ENCODE results near the gene KDM2B.

KDM2B gene

DNA sequence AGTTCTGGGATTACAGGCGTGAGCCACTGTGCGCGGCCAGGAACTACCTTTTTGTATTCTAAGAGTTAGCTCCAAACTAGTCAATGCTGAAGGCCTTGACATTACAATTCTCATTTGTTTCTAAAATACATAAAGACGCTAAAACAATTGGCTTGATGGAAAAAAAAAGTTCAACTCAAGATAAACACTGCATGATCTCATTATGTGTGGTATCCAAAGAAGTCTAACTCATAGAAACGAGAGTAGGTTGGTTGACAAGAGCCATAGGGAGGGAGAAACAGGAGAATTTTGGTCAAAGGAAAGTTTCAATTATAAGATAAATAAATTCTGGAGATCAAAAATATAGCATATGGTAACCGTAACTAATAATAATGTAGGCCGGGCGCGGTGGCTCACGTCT is 200.9 kb downstream of the KDM2B start:
- no peak overlapping the region for H3K9ac ChIP-seq (ENCODE audit: low read length)
- H3K9me3 ChIP-seq (replicated peaks; ENCODE audit: insufficient read depth, low read length), result no peaks in the 10 kb centered on the region
- H3K4me1 ChIP-seq (ENCODE audit: low read length), result no peaks in the 10 kb centered on the region

More for the DNA sequence above, 200.9 kb downstream of the KDM2B start:
- H3K4me3 ChIP-seq (ENCODE audit: low read length), result no peak overlapping the region
- no peak for DNase-seq
- H3K36me3 ChIP-seq (replicated peaks; ENCODE audit: insufficient read depth, low read length), result no peaks in the 10 kb centered on the region
- H3K9me2 ChIP-seq (replicated peaks; ENCODE audit: insufficient read depth, low read length), result no peaks in the 10 kb centered on the region
- no peaks in the 10 kb centered on the region for H4K20me1 ChIP-seq (ENCODE audit: insufficient read depth, low read length)
- H3K79me2 ChIP-seq (ENCODE audit: low read length), result no peaks in the 10 kb centered on the region
- H3K4me2 ChIP-seq (ENCODE audit: low read depth, low read length), result no peak overlapping the region
- TF ChIP-seq, protein P1, sequence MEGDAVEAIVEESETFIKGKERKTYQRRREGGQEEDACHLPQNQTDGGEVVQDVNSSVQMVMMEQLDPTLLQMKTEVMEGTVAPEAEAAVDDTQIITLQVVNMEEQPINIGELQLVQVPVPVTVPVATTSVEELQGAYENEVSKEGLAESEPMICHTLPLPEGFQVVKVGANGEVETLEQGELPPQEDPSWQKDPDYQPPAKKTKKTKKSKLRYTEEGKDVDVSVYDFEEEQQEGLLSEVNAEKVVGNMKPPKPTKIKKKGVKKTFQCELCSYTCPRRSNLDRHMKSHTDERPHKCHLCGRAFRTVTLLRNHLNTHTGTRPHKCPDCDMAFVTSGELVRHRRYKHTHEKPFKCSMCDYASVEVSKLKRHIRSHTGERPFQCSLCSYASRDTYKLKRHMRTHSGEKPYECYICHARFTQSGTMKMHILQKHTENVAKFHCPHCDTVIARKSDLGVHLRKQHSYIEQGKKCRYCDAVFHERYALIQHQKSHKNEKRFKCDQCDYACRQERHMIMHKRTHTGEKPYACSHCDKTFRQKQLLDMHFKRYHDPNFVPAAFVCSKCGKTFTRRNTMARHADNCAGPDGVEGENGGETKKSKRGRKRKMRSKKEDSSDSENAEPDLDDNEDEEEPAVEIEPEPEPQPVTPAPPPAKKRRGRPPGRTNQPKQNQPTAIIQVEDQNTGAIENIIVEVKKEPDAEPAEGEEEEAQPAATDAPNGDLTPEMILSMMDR (IDR thresholded peaks at IDR 0.05; ENCODE audit: low read length), result no peak
- TF ChIP-seq EZH2 (optimal IDR thresholded peaks at IDR 0.05; ENCODE audit: low read depth, low read length) (no peak), EZH2phosphoT487 (IDR thresholded peaks at IDR 0.05; ENCODE audit: low read length) (no peak)
- no peaks in the 10 kb centered on the region for H3F3A ChIP-seq (ENCODE audit: insufficient read depth, low read length)
- H3K27ac ChIP-seq (ENCODE audit: low read length), result no peak overlapping the region
- H2AFZ ChIP-seq (ENCODE audit: low read length), result no peak overlapping the region
- H3K27me3 ChIP-seq (replicated peaks; ENCODE audit: insufficient read depth, low read length), result no peaks in the 10 kb centered on the region

Measured in MM.1S (cell line).